GM19025 (cell line): ENCODE measurements around the gene ASAP2.
A peak's percentile ranks its signal among the peaks of the same experiment; 100 is the strongest.

Source experiments
- ATAC-seq: cut with Tn5 transposase; IDR thresholded peaks from one replicate; pipeline ENCODE4 v1.9.1; 2021; ENCODE audit warnings: mild to moderate bottlenecking, low read depth, moderate library complexity; ENCODE audit not compliant: unreplicated experiment

ASAP2 gene

DNA sequence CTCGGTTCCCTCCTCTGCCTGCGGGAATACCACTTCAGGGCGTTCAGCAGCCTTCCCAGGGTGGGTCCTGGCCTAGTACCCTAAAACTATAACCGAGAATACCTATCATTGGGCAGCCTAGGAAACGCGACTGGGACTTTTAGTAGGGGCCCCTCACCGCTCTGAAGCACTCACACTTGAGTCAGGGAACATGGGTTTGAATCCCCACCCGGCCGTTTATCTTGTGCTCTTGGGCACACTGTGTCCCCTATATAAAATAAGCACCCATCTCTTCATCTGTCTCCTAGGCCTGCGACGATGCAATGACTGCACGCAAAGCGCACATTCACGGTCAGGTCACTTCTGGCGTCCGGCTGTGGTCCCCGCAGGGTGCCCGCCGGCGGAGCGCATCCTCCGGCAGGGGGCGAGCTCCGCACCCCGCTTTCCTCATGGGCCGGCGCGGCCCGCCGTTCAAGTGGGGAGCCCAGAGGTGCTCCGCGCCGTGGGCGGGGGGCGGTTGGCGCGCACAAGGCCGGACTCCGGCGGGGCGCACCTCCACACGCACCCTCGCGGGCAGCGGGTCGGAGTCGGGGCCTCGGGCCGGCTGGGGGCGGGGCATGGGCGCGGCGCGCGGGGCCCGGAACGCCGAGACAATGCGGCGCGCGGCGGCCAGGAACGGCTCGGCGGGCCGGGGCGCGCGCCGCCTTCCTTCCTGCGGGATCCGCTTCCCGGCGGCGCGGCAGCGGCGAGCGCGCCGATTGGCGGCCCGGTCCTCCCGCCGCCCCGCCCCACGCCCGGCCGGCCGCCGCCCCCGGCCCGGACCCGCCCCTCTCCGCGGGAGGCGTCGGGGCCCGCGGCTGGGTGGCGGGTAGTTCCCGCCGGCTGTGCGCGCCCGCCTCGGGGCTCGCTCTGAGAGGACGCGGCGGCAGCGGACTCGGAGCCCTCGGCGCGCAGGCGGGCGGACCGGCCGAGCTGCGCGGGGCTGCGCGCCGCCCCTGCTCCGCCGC is at the start of gene ASAP2:
TSS of gene ASAP2 (plus strand) at position 850 of the 986 bp plus-strand sequence. CDS start 293 bp downstream, outside the sequence.
- peak; percentile 68 for ATAC-seq

DNA sequence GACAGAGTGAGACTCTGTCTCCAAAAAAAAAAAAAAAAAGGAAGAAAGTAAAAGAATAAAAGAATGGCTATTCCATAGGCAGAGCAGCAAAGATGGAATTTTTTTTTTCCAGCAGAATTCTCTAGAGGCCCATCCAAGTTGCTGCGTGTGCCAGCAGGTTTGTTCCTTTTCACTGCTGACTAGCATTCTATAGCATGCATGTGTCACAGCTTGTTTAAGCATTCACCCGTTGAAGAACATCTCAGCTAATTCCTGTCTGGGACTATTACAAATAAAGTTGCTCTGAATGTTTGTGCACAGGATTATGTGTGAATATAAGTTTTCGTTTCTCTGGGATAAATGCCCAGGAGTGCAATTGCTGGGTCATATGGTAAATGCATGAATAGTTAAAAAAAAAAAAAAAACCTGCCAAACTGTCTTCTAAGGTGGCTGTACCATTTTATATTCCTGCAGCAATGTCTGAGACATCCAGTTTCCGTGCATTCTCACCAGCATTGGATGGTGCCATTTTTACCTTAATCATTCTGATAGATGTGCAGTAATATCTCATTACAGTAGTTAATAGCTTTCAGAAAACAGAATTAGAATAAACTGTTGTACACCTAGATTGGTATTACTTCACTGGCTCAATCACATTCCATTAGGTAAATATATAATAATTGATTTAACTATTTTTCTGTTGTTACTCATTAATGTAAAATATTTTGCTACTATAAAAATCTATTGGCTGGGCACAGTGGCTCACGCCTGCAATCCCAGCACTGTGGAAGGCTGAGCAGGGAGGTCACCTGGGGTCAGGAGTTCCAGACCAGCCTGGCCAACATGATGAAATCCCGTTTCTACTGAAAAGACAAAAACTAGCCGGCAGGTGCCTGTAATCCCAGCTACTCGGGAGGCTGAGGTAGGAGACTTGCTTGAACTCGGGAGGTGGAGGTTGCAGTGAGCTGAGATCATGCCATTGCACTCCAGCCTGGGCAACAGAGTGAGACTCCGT is 47.5 kb upstream of the ASAP2 start:
- no peak for ATAC-seq

DNA sequence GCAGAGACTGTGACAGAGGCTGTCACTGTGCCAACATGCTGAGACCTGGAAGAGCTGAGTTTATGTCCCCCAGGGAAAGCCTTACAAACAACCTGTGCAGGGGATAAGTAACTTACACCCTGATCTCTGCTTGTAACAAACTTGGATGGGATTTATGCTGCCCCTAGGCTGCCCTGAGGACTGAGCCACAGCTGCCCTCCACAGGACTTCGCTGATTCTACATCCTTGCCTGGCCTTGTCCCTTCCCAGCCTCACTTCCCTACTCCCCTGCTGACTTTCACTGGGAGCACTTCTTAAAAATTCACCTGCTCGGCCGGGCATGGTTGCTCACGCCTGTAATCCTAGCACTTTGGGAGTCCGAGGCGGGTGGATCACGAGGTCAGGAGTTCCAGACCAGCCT is 45.9 kb upstream of the ASAP2 start:
- ATAC-seq, result no peak

- no peak for ATAC-seq
Measured at GRCh38 chr2:9162841-9163240, 43.8 kb upstream of the ASAP2 start.

GRCh38 chr2:9163306-9164111 is 43.1 kb upstream of the ASAP2 start:
- no peak for ATAC-seq

- no peak for ATAC-seq
Measured at GRCh38 chr2:9164112-9164608, 42.5 kb upstream of the ASAP2 start.

- no peak for ATAC-seq
Measured at GRCh38 chr2:9165625-9166024, 41.0 kb upstream of the ASAP2 start.

DNA sequence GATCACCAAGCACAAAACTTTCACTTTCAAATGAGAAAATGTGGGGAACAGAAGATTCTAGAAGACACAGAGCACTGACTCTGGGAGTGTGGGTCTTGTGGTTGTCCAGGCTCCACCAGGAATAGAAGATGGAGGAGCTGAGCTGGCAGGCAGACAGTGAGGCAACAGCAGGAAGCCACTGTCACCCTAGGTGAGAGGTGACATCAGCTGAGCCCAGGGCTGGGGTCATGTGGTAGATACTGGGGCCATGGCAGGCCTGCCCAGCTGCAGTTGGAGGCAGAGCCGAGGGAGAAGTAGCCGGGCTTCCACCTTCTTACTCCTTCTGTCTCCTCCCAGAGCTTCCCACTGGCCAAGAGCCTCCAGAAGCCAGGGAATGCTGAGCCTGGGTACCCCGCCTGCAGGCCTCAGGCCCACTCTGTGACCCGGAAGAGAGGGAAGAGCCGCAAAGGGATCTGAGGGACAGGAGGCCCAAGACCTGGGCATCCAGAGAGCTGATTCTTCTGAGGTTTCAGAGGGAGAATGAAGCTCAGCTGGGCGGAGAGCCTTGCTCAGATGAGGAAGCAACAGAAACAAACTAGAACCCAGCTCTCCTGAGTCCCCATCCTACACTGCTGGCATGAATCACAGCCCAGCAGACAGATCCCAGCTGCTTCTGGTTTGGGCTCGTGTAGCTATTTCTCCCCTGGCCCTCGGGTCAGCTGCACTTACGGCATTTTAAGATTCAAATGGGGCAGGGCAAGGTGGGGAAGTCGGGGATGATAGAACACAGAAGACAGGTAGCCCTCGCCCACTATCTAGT is 39.8 kb upstream of the ASAP2 start:
- no peak for ATAC-seq

- ATAC-seq, result no peak
Measured at GRCh38 chr2:9167718-9168657, 38.6 kb upstream of the ASAP2 start.

GRCh38 chr2:9168821-9169221 is 37.8 kb upstream of the ASAP2 start:
- no peak for ATAC-seq

DNA sequence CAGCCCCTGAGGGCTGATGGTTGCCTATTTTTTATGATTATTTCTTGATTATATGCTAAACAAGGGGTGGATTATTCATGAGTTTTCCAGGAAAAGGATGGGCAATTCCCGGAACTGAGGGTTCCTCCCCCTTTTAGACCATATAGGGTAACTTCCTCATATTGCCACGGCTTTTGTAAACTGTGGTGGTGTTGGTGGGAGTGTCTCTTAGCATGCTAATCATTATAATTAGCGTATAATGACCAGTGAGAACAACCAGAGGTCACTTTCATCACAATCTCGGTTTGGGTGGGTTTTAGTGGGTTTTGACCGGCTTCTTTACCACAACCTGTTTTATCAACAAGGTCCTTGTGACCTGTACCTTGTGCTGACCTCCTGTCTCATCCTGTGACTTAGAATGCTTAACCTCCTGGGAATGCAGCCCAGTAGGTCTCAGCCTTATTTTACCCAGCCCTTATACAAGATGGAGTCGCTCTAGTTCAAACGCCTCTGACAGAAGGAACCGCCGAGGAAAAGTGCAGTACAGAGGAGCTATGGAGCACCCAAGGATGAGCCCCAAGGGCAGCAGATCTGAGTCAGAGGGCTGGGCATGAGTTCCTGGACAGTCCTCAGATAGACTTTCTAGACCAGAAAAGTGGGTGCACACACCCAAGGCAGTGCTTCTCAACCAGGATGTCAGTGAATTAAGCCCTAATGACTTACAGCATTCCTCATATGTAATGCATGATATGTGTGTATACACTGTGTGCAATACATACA is 37.1 kb upstream of the ASAP2 start:
- no peak for ATAC-seq

- ATAC-seq, result no peak
Measured at GRCh38 chr2:9170458-9171130, 36.0 kb upstream of the ASAP2 start.

GRCh38 chr2:9174771-9175437 is 31.7 kb upstream of the ASAP2 start:
- no peak for ATAC-seq

- ATAC-seq, result no peak
Measured at GRCh38 chr2:9178110-9178903, 28.3 kb upstream of the ASAP2 start.

GRCh38 chr2:9178904-9179571 is 27.6 kb upstream of the ASAP2 start:
- ATAC-seq, result no peak
